IMR-90 (cell line): ENCODE data around the gene ZC3H7B. TPM values are rescaled to one million over a fixed set of nuclear protein-coding genes. Genes with fewer than 3 reads are reported as not detected.

ENCODE experiments used
- ATAC-seq: fragments of 200-7000 bp; cut with Tn5 transposase; 2 replicates; pipeline ENCODE4 v1.9.1; 2020; ENCODE audit warnings: low read depth, mild to moderate bottlenecking, moderate library complexity
- BruUV-seq: library from RNA; stranded (reverse); fragments of 400-500 nt; replicated peaks from 2 replicates; lab custom pipeline; 2021; lab: Mats Ljungman, UMichigan
- CTCF ChIA-PET: fragments of 300-600 bp; formaldehyde crosslinking; extraction: SDS; loops from one replicate; lab custom pipeline; 2021; ENCODE audit warnings: antibody characterized with exemption; lab: Yijun Ruan, JAX
- POLR2A ChIA-PET: fragments of 300-600 bp; sonication (Branson Sonifier 250); formaldehyde crosslinking; loops from one replicate; lab custom pipeline; 2022; ENCODE audit warnings: antibody characterized with exemption; ENCODE audit not compliant: unreplicated experiment; lab: Charles Lee
- DNase-seq: peaks from one replicate; pipeline ENCODE4 v3.0.0; 2013
- H2AFZ ChIP-seq: replicated peaks from 2 replicates; pipeline ENCODE3; 2013; ENCODE audit warnings: low read length, mild to moderate bottlenecking; ENCODE audit not compliant: poor library complexity
- H2AK5ac ChIP-seq: 2 replicates; pipeline ENCODE4 v1.6.1; 2013; ENCODE audit warnings: low read depth, low read length, inconsistent platforms
- H2AK9ac ChIP-seq: replicated peaks from 2 replicates; pipeline ENCODE3; 2013; ENCODE audit warnings: mild to moderate bottlenecking, low read depth, low read length, moderate library complexity; ENCODE audit not compliant: poor library complexity
- H2BK120ac ChIP-seq: 2 replicates; pipeline ENCODE4 v1.6.1; 2013; ENCODE audit warnings: low read depth, low read length, inconsistent platforms
- H2BK15ac ChIP-seq: 3 replicates; pipeline ENCODE4 v1.6.1; 2013; ENCODE audit warnings: low read depth, low read length, inconsistent platforms
- H2BK20ac ChIP-seq: 2 replicates; pipeline ENCODE4 v1.6.1; 2013; ENCODE audit warnings: low read depth, mild to moderate bottlenecking, inconsistent platforms, low read length, moderate library complexity
- H2BK5ac ChIP-seq: 2 replicates; pipeline ENCODE4 v1.6.1; 2013; ENCODE audit warnings: mild to moderate bottlenecking, low read depth, low read length, inconsistent platforms; ENCODE audit not compliant: poor library complexity, severe bottlenecking
- H3K14ac ChIP-seq: replicated peaks from 2 replicates; pipeline ENCODE4 v1.6.1; 2013; ENCODE audit warnings: low read depth, low read length, inconsistent platforms
- H3K18ac ChIP-seq: 2 replicates; pipeline ENCODE4 v1.6.1; 2013; ENCODE audit warnings: low read depth, low read length, control low read depth
- H3K23ac ChIP-seq: 2 replicates; pipeline ENCODE4 v1.6.1; 2013; ENCODE audit warnings: low read depth, low read length, inconsistent platforms
- H3K27ac ChIP-seq: 2 replicates; pipeline ENCODE4 v1.5.1; 2013; ENCODE audit warnings: mild to moderate bottlenecking, control low read depth, low read length; ENCODE audit not compliant: insufficient read depth
- H3K27me3 ChIP-seq: 2 replicates; pipeline ENCODE4 v1.6.1; 2013; ENCODE audit warnings: low read length; ENCODE audit not compliant: control insufficient read depth, insufficient read depth
- H3K36me3 ChIP-seq: 2 replicates; pipeline ENCODE4 v1.6.1; 2013; ENCODE audit warnings: low read length, mixed read lengths; ENCODE audit not compliant: control insufficient read depth, insufficient read depth
- H3K4ac ChIP-seq: 2 replicates; pipeline ENCODE4 v1.6.1; 2013; ENCODE audit warnings: low read depth, low read length, inconsistent platforms
- H3K4me1 ChIP-seq: 2 replicates; pipeline ENCODE4 v1.6.1; 2013; ENCODE audit warnings: low read length, mixed read lengths; ENCODE audit not compliant: control insufficient read depth, insufficient read depth
- H3K4me2 ChIP-seq: 2 replicates; pipeline ENCODE4 v1.6.1; 2013; ENCODE audit warnings: low read depth, mild to moderate bottlenecking, control low read depth, low read length, moderate library complexity
- H3K4me3 ChIP-seq: 2 replicates; pipeline ENCODE4 v1.5.1; 2013; ENCODE audit warnings: low read depth, mild to moderate bottlenecking, control low read depth, low read length, moderate library complexity; ENCODE audit not compliant: insufficient read depth
- H3K56ac ChIP-seq: 2 replicates; pipeline ENCODE4 v1.6.1; 2013; ENCODE audit warnings: low read length, inconsistent platforms; ENCODE audit not compliant: insufficient read depth; ENCODE audit errors: extremely low read depth
- H3K79me1 ChIP-seq, 2 experiments: 2 replicates each; pipeline ENCODE4 v1.6.1; 2013; ENCODE audit warnings: low read length in 2 of 2, inconsistent platforms in 1 of 2, low read depth in 1 of 2
- H3K9ac ChIP-seq: 2 replicates; pipeline ENCODE4 v1.6.1; 2013; ENCODE audit warnings: low read depth, low read length, control low read depth
- H3K9me1 ChIP-seq: 2 replicates; pipeline ENCODE4 v1.6.1; 2013; ENCODE audit warnings: low read length, inconsistent platforms; ENCODE audit not compliant: insufficient read depth
- H3K9me3 ChIP-seq: 2 replicates; pipeline ENCODE4 v1.6.1; 2013; ENCODE audit warnings: low read length; ENCODE audit not compliant: control insufficient read depth, insufficient read depth
- H4K20me1 ChIP-seq: 2 replicates; pipeline ENCODE4 v1.6.1; 2013; ENCODE audit warnings: low read length, inconsistent platforms; ENCODE audit not compliant: insufficient read depth
- H4K5ac ChIP-seq: 2 replicates; pipeline ENCODE4 v1.6.1; 2013; ENCODE audit warnings: mild to moderate bottlenecking, low read depth, low read length, control low read depth
- H4K8ac ChIP-seq, 2 experiments: 2 replicates each; pipeline ENCODE4 v1.6.1; 2013; ENCODE audit warnings: low read depth in 2 of 2, low read length in 2 of 2, control low read depth in 1 of 2, inconsistent platforms in 1 of 2
- H4K91ac ChIP-seq: 2 replicates; pipeline ENCODE4 v1.6.1; 2013; ENCODE audit warnings: low read depth, low read length, inconsistent platforms; ENCODE audit not compliant: insufficient read depth
- BHLHE40 ChIP-seq: fragments of 150-350 bp; IDR thresholded peaks from 2 replicates; pipeline ENCODE4 v1.6.1; 2016; ENCODE audit warnings: mild to moderate bottlenecking, low read depth, low read length
- CEBPB ChIP-seq: IDR thresholded peaks from 2 replicates; pipeline ENCODE4 v1.6.1; 2012; ENCODE audit warnings: low read depth, low read length, improper control_type of control experiment
- CHD1 ChIP-seq: IDR thresholded peaks from 2 replicates; pipeline ENCODE4 v1.6.1; 2012; ENCODE audit warnings: low read depth, low read length, improper control_type of control experiment
- ELK1 ChIP-seq: fragments of 150-350 bp; IDR thresholded peaks from 2 replicates; pipeline ENCODE4 v1.6.1; 2016; ENCODE audit warnings: low read depth, mild to moderate bottlenecking, low read length, moderate library complexity, borderline replicate concordance
- FOS ChIP-seq: fragments of 150-350 bp; IDR thresholded peaks from 2 replicates; pipeline ENCODE4 v1.6.1; 2016; ENCODE audit warnings: low read depth, low read length
- MAFK ChIP-seq: IDR thresholded peaks from 2 replicates; pipeline ENCODE4 v1.6.1; 2012; ENCODE audit warnings: low read depth, low read length, improper control_type of control experiment
- MAZ ChIP-seq: IDR thresholded peaks from 2 replicates; pipeline ENCODE4 v1.6.1; 2012; ENCODE audit warnings: low read depth, mild to moderate bottlenecking, low read length, improper control_type of control experiment, moderate library complexity, borderline replicate concordance
- MXI1 ChIP-seq: IDR thresholded peaks from 2 replicates; pipeline ENCODE4 v1.6.1; 2012; ENCODE audit warnings: low read depth, mild to moderate bottlenecking, low read length, moderate library complexity, borderline replicate concordance
- NFE2L2 ChIP-seq: fragments of 150-350 bp; IDR thresholded peaks from 2 replicates; pipeline ENCODE4 v1.6.1; 2016; ENCODE audit warnings: low read depth, mild to moderate bottlenecking, low read length
- POLR2A ChIP-seq: IDR thresholded peaks from 2 replicates; pipeline ENCODE4 v1.6.1; 2012; ENCODE audit warnings: mild to moderate bottlenecking, low read depth, low read length
- RAD21 ChIP-seq: IDR thresholded peaks from 2 replicates; pipeline ENCODE4 v1.6.1; 2012; ENCODE audit warnings: low read length, improper control_type of control experiment
- RCOR1 ChIP-seq: IDR thresholded peaks from 2 replicates; pipeline ENCODE4 v1.6.1; 2012; ENCODE audit warnings: mild to moderate bottlenecking, low read length, improper control_type of control experiment; ENCODE audit not compliant: insufficient replicate concordance
- RFX5 ChIP-seq: IDR thresholded peaks from 2 replicates; pipeline ENCODE4 v1.8.0; 2012; ENCODE audit warnings: low read depth, mild to moderate bottlenecking, low read length, moderate library complexity
- SMC3 ChIP-seq: fragments of 150-350 bp; IDR thresholded peaks from 2 replicates; pipeline ENCODE4 v1.6.1; 2016; ENCODE audit warnings: low read depth, mild to moderate bottlenecking, antibody characterized with exemption, low read length, moderate library complexity
- USF2 ChIP-seq: fragments of 150-350 bp; IDR thresholded peaks from 2 replicates; pipeline ENCODE4 v1.6.1; 2017; ENCODE audit warnings: mild to moderate bottlenecking, antibody characterized with exemption, low read length, low read depth
- WGBS, 2 experiments: methylation state at CpG; one replicate each; pipeline versions ENCODE4 v1.1.5 to v1.1.7; 2013; ENCODE audit warnings: missing lambda C conversion rate in 2 of 2; ENCODE audit not compliant: insufficient read length in 1 of 2; ENCODE audit errors: extremely low coverage in 2 of 2; 5-methylcytosine and 5-hydroxymethylcytosine counted together
- dilution Hi-C: fragments of 300-500 bp; cut with HindIII; formaldehyde crosslinking; loops from one replicate; pipeline ENCODE4 v1.14.3; 2018; ENCODE audit warnings: low sequenced_read_pairs; ENCODE audit not compliant: unreplicated experiment
- in situ Hi-C: fragments of 300-500 bp; cut with MboI; formaldehyde crosslinking; loops from 3 replicates; pipeline ENCODE4 v1.14.3; 2019; ENCODE audit warnings: low sequenced_read_pairs, inconsistent platforms, mixed read lengths
- intact Hi-C: fragments of 100-400 bp; cut with micrococcal nuclease; formaldehyde crosslinking; loops from 2 replicates; pipeline ENCODE4 v1.10.0; 2022
- polyA plus RNA-seq, 3 experiments: library from polyadenylated mRNA; depleted of rRNA; stranded (reverse); fragments of >200 nt; gene quantifications; 2 replicates each; pipeline ENCODE4 v1.2.3, GENCODE V29; 2012; ENCODE audit warnings: low replicate concordance in 1 of 3
- total RNA-seq: library from RNA; depleted of rRNA; stranded (reverse); fragments of >200 nt; gene quantifications from 2 replicates; pipeline ENCODE4 v1.2.3, GENCODE V29; 2012
- TF ChIP-seq, protein P1 (sequence below): conservative IDR thresholded peaks from 2 replicates; pipeline ENCODE4 v1.5.1; 2012; ENCODE audit warnings: mild to moderate bottlenecking, low read depth, low read length, improper control_type of control experiment

Gene ZC3H7B
- total and polyA plus RNA-seq, 2 of the 4 experiments (the other 2 are of a cell fraction) = 37.6 to 72.3 TPM

DNA sequence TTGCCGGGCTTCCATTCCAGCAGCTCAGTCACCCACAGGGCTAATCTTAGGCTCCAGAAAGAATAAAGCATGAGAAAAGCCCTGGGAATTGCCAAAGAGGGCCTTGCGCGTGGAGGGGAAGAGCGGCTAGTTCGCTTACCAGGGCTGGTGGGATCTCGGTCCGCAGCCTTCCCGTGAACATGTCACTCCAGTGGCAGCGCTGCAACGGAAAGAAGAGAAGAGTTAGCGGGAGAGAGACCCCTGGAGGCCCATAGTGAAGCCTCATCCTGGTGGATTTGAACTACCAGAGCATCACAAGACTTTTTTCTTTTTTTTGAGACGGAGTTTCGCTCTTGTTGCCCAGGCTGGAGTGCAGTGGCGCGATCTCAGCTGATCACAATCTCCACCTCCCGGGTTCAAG is 33.4 kb upstream of the ZC3H7B start:
- DNase-seq (no peak), ATAC-seq (no peak)
- Histone ChIP-seq H3K4me1 (no peaks in the 10 kb centered on the region), H3K23ac (no peak overlapping the region), H3K36me3 (peaks cover 70% of the 10 kb centered on the region), H3K9me1 (peaks cover 7% of the 10 kb centered on the region; the same call in 1 of the 2 replicates), H2AK9ac (no peak overlapping the region), H3K4me2 (no peak overlapping the region), H3K9ac (no peak overlapping the region), H2BK120ac (no peak overlapping the region), H3K27ac (no peak overlapping the region), H3K4ac (no peak overlapping the region), H3K18ac (no peak overlapping the region), H3K79me1 (peaks cover 37 to 75% of the 10 kb centered on the region in 2 experiments), H2BK20ac (no peak overlapping the region), H4K8ac (no peak overlapping the region), H4K20me1 (peaks cover 33% of the 10 kb centered on the region), H2AFZ (no peak overlapping the region), H2BK15ac (no peak overlapping the region), H3K56ac (no peak overlapping the region), H3K4me3 (no peak overlapping the region), H2BK5ac (no peak overlapping the region), H3K14ac (no peak overlapping the region), H2AK5ac (no peak overlapping the region), H4K91ac (no peak overlapping the region), H3K27me3 (no peaks in the 10 kb centered on the region), H4K5ac (no peak overlapping the region), H3K9me3 (no peaks in the 10 kb centered on the region)
- ChIA-PET POLR2A (no interaction called here), CTCF (no interaction called here)
- in situ Hi-C loops (no loop called here), intact Hi-C loops (no loop called here), dilution Hi-C loops (no loop called here)
- WGBS, 2 experiments = 98% methylated on average over 13 of the region's 16 CpGs; no CpG with 5 or more reads in 1 of the 2 experiments
- no TSS peak for BruUV-seq
- no peak for TF ChIP-seq MXI1
- TF ChIP-seq SMC3 = no peak
- TF ChIP-seq RFX5 = no peak
- TF ChIP-seq RAD21 = no peak
- no peak for TF ChIP-seq CHD1
- no peak for TF ChIP-seq MAFK
- TF ChIP-seq NFE2L2 = no peak
- no peak for TF ChIP-seq MAZ
- TF ChIP-seq, protein P1, sequence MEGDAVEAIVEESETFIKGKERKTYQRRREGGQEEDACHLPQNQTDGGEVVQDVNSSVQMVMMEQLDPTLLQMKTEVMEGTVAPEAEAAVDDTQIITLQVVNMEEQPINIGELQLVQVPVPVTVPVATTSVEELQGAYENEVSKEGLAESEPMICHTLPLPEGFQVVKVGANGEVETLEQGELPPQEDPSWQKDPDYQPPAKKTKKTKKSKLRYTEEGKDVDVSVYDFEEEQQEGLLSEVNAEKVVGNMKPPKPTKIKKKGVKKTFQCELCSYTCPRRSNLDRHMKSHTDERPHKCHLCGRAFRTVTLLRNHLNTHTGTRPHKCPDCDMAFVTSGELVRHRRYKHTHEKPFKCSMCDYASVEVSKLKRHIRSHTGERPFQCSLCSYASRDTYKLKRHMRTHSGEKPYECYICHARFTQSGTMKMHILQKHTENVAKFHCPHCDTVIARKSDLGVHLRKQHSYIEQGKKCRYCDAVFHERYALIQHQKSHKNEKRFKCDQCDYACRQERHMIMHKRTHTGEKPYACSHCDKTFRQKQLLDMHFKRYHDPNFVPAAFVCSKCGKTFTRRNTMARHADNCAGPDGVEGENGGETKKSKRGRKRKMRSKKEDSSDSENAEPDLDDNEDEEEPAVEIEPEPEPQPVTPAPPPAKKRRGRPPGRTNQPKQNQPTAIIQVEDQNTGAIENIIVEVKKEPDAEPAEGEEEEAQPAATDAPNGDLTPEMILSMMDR = no peak
- no peak for TF ChIP-seq POLR2A
- TF ChIP-seq BHLHE40 = no peak
- TF ChIP-seq CEBPB = no peak
- TF ChIP-seq USF2 = no peak
- TF ChIP-seq RCOR1 = no peak
- no peak for TF ChIP-seq FOS
- no peak for TF ChIP-seq ELK1
